WTC11 (cell line): ENCODE measurements around the gene GGACT. TPM values are rescaled to one million over a fixed set of nuclear protein-coding genes. Genes with fewer than 3 reads are reported as not detected.

ENCODE experiments used
- ATAC-seq: fragments of 200-7000 bp; cut with Tn5 transposase; 2 replicates; pipeline ENCODE4 v1.10.0; 2021; ENCODE audit warnings: mild to moderate bottlenecking, moderate library complexity
- CTCF ChIA-PET: fragments of 300-600 bp; sonication (Branson Sonifier 250); formaldehyde crosslinking; loops from one replicate; lab custom pipeline; 2021; ENCODE audit warnings: antibody characterized with exemption; lab: Charles Lee
- POLR2A ChIA-PET: fragments of 350-600 bp; sonication (Branson Sonifier 250); formaldehyde crosslinking; loops from one replicate; lab custom pipeline; 2021; ENCODE audit warnings: antibody characterized with exemption; lab: Charles Lee
- DNase-seq: peaks from one replicate; pipeline ENCODE4 v3.0.0; 2021; ENCODE audit warnings: low spot score
- H3K27ac Mint-ChIP-seq: 2 replicates; pipeline ENCODE4 v1.8.0; 2021; ENCODE audit warnings: mixed read lengths
- H3K27me3 Mint-ChIP-seq: 2 replicates; pipeline ENCODE4 v1.8.0; 2021; ENCODE audit warnings: low read depth, mild to moderate bottlenecking, moderate library complexity, mixed read lengths
- H3K36me3 Mint-ChIP-seq: 2 replicates; pipeline ENCODE4 v1.8.0; 2021; ENCODE audit warnings: mixed read lengths
- H3K4me1 Mint-ChIP-seq: 2 replicates; pipeline ENCODE4 v1.8.0; 2022; ENCODE audit warnings: mixed read lengths
- H3K4me3 Mint-ChIP-seq: 2 replicates; pipeline ENCODE4 v1.8.0; 2021; ENCODE audit warnings: mild to moderate bottlenecking, moderate library complexity, mixed read lengths
- H3K9me3 Mint-ChIP-seq: 2 replicates; pipeline ENCODE4 v1.8.0; 2021; ENCODE audit warnings: mixed read lengths
- CREB1 ChIP-seq: sonication (generic); formaldehyde crosslinking; IDR thresholded peaks from 2 replicates; pipeline ENCODE4 v1.8.0; 2023; ENCODE audit warnings: mild to moderate bottlenecking, missing genetic modification reagents
- ETV6 ChIP-seq: sonication (generic); formaldehyde crosslinking; IDR thresholded peaks from 2 replicates; pipeline ENCODE4 v1.8.1; 2022; ENCODE audit warnings: mild to moderate bottlenecking, missing genetic modification reagents
- HMGXB4 ChIP-seq: sonication (generic); formaldehyde crosslinking; IDR thresholded peaks from 2 replicates; pipeline ENCODE4 v1.8.1; 2023; ENCODE audit warnings: mild to moderate bottlenecking, moderate library complexity, missing genetic modification reagents
- JUN ChIP-seq: sonication (generic); formaldehyde crosslinking; IDR thresholded peaks from 2 replicates; pipeline ENCODE4 v1.8.0; 2023; ENCODE audit warnings: mild to moderate bottlenecking, missing genetic modification reagents
- NR1H2 ChIP-seq: sonication (generic); formaldehyde crosslinking; IDR thresholded peaks from 2 replicates; pipeline ENCODE4 v1.9.0; 2021; ENCODE audit warnings: mild to moderate bottlenecking, moderate library complexity, missing genetic modification reagents
- TEAD1 ChIP-seq: sonication (generic); formaldehyde crosslinking; IDR thresholded peaks from 2 replicates; pipeline ENCODE4 v1.8.0; 2022; ENCODE audit warnings: mild to moderate bottlenecking, missing genetic modification reagents
- ZBTB21 ChIP-seq: sonication (generic); formaldehyde crosslinking; IDR thresholded peaks from 2 replicates; pipeline ENCODE4 v1.8.1; 2023; ENCODE audit warnings: mild to moderate bottlenecking, missing genetic modification reagents, borderline replicate concordance
- ZNF232 ChIP-seq: sonication (generic); formaldehyde crosslinking; IDR thresholded peaks from 2 replicates; pipeline ENCODE4 v1.8.0; 2022; ENCODE audit warnings: mild to moderate bottlenecking, missing genetic modification reagents
- ZNF281 ChIP-seq: sonication (generic); formaldehyde crosslinking; IDR thresholded peaks from 2 replicates; pipeline ENCODE4 v1.8.0; 2023; ENCODE audit warnings: mild to moderate bottlenecking, missing genetic modification reagents
- ZNF317 ChIP-seq: sonication (generic); formaldehyde crosslinking; IDR thresholded peaks from 2 replicates; pipeline ENCODE4 v1.8.1; 2023; ENCODE audit warnings: low read depth, mild to moderate bottlenecking, moderate library complexity, missing genetic modification reagents, borderline replicate concordance
- ZNF396 ChIP-seq: fragments of 250-450 bp; sonication (Bioruptor Pico); IDR thresholded peaks from 2 replicates; pipeline ENCODE4 v1.8.0; 2021; ENCODE audit warnings: mild to moderate bottlenecking, moderate library complexity, borderline replicate concordance
- ZNF416 ChIP-seq: fragments of 250-450 bp; sonication (Bioruptor Pico); IDR thresholded peaks from 2 replicates; pipeline ENCODE4 v1.9.0; 2021; ENCODE audit warnings: mild to moderate bottlenecking, inconsistent platforms
- total RNA-seq: library from RNA; stranded (reverse); gene quantifications from 3 replicates; pipeline ENCODE4 v1.2.3, GENCODE V29; 2021
- TF ChIP-seq, protein P1 (sequence below): sonication (generic); formaldehyde crosslinking; IDR thresholded peaks from 2 replicates; pipeline ENCODE4 v1.8.0; 2022; ENCODE audit warnings: missing genetic modification reagents

The GGACT gene
- total RNA-seq, 1 experiment from 2014 or later, result 2.4 TPM

DNA sequence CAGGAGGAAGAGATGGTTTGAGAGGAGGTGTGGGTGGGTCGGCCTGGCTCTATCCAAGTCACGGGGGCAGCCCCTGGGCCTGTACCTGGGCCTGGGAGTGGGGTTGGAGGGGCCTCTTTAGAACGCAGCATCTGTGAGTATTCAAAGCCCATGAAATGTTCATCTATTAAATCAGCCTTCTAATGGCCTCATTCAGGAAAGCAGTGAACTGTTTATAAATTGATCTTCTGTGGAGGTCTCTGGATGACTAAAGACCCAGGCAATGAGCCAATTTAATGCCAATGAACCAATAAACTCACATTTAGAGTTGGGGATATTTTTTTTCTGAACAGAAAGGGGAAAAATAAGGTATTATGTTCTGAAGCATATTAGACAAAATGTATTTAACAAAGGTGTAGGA lies 19.9 kb upstream of the GGACT start (continued):
- TF ChIP-seq, protein P1, sequence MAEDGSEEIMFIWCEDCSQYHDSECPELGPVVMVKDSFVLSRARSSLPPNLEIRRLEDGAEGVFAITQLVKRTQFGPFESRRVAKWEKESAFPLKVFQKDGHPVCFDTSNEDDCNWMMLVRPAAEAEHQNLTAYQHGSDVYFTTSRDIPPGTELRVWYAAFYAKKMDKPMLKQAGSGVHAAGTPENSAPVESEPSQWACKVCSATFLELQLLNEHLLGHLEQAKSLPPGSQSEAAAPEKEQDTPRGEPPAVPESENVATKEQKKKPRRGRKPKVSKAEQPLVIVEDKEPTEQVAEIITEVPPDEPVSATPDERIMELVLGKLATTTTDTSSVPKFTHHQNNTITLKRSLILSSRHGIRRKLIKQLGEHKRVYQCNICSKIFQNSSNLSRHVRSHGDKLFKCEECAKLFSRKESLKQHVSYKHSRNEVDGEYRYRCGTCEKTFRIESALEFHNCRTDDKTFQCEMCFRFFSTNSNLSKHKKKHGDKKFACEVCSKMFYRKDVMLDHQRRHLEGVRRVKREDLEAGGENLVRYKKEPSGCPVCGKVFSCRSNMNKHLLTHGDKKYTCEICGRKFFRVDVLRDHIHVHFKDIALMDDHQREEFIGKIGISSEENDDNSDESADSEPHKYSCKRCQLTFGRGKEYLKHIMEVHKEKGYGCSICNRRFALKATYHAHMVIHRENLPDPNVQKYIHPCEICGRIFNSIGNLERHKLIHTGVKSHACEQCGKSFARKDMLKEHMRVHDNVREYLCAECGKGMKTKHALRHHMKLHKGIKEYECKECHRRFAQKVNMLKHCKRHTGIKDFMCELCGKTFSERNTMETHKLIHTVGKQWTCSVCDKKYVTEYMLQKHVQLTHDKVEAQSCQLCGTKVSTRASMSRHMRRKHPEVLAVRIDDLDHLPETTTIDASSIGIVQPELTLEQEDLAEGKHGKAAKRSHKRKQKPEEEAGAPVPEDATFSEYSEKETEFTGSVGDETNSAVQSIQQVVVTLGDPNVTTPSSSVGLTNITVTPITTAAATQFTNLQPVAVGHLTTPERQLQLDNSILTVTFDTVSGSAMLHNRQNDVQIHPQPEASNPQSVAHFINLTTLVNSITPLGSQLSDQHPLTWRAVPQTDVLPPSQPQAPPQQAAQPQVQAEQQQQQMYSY, result no peak
- TF ChIP-seq JUN (CRISPR knock-in tag) (no peak), ZNF232 (no peak), NR1H2 (CRISPR knock-in tag) (no peak), CREB1 (CRISPR knock-in tag) (no peak), ZNF416 (CRISPR knock-in tag) (no peak), ZNF396 (CRISPR knock-in tag) (no peak), ETV6 (CRISPR knock-in tag) (no peak)

DNA sequence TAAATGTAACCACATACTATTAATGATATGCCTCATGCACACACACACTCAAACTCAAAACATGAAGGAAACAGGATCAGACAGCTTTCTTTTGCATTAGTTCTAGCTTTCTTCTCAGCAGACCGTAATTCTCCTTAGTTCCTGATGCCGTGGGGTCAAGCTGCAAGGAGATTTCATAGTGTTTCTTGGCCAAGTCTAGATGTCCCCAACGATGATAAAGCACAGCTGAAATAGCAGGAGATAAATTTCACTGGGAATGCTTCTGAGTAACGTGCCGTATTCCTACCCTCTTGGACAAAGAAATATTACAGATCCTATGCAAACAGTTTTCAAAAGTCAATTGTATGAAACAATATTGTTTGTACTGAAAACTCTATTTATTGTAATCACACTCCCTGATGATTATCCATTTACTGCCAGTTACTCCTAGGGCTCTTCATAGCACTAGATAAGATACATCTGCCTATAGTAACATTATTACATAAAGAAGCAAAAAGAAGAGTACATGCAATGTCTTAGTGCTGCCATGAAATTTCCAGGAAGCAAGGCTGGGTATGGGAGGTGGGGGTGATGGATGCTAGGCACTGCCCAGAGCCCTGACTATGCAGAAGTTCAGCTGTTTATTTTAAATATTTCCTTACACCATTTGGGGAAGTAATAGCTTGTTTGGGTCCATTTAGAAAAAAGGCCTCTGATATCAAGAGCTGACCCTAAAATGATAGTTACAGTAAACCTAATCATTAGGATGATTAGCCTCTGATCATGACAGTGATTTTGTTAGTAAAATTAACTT lies 16.5 kb upstream of the GGACT start:
- CTCF ChIA-PET, result interaction anchor here (1.1 kb wide), 1 partner anchor 10 kb away, joined by 4 read pairs; no protein-coding TSS in a partner anchor
- Mint-ChIP-seq H3K4me3 (no peak overlapping the region), H3K36me3 (peaks cover 10% of the 10 kb centered on the region), H3K9me3 (no peaks in the 10 kb centered on the region), H3K27me3 (no peaks in the 10 kb centered on the region), H3K4me1 (no peaks in the 10 kb centered on the region), H3K27ac (no peak overlapping the region)
- TF ChIP-seq ZNF281 (no peak), ZNF317 (CRISPR knock-in tag) (no peak), TEAD1 (CRISPR knock-in tag) (no peak), JUN (CRISPR knock-in tag) (no peak), ZNF396 (CRISPR knock-in tag) (no peak), ZBTB21 (CRISPR knock-in tag) (no peak), HMGXB4 (no peak)
- TF ChIP-seq, protein P1, result no peak
- no peak for ATAC-seq
- DNase-seq, result no peak
- POLR2A ChIA-PET, result no interaction called here
